Activated CD4-positive, alpha-beta T cell treated with anti-CD3 and anti-CD28 coated beads for 4 hours (primary cell): ENCODE measurements around the gene GALNTL6.

Experiments
- DNase-seq, 2 donors: peaks; one replicate each; pipeline ENCODE4 v3.0.0-alpha.2; 2020

Gene GALNTL6

DNA sequence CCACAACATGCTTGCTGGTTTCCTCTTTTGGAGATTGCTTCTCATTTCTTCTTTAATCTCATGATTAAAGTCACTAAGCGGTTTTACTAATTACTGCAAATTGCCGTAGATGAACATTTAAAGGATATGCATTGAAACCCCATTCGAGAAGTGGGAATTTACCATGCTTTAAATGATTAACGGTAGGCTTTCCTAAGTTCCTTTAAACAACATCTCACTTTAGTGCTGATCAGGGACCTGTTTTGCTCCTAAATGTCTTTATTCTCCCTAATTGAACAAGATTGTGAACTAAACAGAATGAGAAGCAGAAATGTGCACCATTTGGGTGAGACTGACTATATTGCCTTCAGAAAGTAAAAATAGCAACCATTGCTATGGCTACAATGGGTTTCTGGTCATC is 430.3 kb downstream of the GALNTL6 start:
- DNase-seq, result no peak

GRCh38 chr4:172245516-172245915 is 432.3 kb downstream of the GALNTL6 start:
- no peak for DNase-seq

GRCh38 chr4:172253409-172253808 is 440.2 kb downstream of the GALNTL6 start:
- DNase-seq, result no peak

- no peak for DNase-seq
These were observed 443.6 kb downstream of the GALNTL6 start for GRCh38 chr4:172256820-172257219.

- DNase-seq, result no peak
These were observed 457.2 kb downstream of the GALNTL6 start for GRCh38 chr4:172270397-172270796.

DNA sequence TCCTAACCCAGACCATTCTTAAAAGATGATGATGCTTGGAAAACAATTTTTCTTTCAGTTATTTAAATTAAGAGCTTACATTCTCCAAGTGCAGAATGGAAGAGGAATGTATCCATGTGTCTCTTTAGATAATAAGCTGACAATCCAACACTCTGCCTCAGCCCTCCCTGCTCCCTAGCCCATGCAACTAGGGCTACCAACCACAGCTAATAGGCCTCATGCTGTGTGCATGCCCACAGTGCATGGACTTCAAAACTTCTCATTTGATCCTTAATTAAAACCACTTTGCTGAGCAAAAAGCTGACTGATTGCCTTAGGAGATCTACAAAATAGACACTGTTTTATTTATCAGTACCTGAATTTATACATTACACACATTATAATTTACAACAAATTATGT is 473.9 kb downstream of the GALNTL6 start:
- DNase-seq, result no peak

- DNase-seq, result no peak
These were observed 492.5 kb downstream of the GALNTL6 start for GRCh38 chr4:172305698-172306097.

DNA sequence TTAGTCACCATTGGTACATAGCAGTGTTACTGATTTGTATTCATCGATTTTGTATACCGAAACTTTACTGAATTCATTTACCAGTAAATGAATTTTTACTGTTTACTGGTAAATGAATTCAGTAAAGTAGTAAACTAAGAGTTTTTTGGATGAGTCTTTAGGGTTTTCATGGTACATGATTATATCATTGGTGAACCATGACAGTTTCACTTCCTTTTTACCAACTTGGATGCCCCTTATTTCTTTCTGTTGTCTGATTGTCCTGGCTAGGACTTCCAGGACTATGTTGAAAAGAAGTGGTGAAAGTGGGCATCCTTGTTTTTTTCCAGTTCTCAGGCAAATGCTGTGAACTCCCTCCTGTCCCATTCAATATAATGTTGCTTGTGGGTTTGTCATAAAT is 494.9 kb downstream of the GALNTL6 start:
- DNase-seq, result no peak

DNA sequence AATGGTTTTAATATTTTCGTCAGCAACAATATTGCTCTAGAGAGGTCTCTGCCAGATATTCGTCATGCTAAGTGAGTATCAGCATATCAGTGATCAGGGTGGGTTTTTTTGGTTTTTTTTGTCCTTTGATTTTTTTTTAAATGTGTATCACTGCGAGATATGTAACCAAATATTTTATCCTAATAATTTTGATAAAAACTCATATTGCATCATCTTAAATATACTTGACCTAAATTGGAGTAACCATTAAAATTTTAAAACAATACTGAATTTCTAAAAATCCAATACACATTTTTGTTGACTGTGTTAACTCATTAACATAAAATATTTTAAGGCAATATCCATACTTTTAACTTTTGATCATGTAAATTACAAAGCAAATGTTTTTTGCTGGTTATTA is 498.5 kb downstream of the GALNTL6 start:
- no peak for DNase-seq

- DNase-seq, result no peak
These were observed 510.1 kb downstream of the GALNTL6 start for GRCh38 chr4:172323288-172323687.

DNA sequence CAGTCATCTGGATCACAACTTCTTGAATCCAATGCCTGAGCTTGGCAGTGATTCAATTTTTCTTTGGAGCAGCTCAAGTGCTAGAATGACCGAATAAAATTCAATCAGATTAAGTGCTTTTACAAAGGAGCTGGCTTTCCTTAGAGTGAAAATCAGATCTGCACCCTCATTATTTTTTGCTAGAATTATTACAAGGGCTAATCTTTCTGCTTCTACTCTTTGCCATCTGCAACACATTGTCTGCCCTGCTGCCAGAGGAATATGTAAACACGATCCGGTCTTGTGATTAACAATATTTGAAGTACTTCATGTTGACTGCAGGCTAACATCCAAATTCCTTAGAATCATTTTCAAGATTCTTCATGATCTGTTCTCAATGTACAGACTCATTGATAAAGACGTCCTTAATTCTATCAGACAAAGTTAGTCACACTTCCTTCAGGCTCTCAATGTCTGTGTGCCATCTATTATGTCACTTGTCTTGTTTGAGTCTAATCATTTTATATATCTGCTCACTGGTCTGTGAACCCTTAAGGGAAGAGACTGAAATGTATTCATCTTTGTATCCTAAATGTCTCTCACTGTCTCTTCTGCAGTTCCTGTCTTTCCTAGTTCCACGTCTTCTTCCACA is 531.2 kb downstream of the GALNTL6 start:
- no peak for DNase-seq

- no peak for DNase-seq
These were observed 535.2 kb downstream of the GALNTL6 start for GRCh38 chr4:172348426-172348825.

DNA sequence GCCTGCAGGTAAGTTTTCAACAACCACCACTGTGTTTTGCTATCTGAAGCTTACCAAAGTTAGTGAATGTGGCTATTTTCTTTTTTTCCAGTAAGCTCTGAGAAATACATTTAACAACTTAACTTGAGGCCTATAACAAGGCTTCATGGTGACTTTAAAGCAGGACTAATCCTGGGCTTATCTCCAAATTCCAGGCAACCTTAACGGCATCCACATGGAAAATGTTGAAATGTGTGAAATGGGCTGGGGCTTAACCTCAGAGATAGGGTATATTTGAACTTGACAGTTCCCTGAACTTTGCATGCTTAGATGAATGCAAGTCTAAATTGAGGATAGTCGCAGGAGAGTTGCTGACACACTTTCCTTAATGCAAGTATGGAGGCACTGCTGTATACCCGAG is 539.2 kb downstream of the GALNTL6 start:
- DNase-seq, result no peak

DNA sequence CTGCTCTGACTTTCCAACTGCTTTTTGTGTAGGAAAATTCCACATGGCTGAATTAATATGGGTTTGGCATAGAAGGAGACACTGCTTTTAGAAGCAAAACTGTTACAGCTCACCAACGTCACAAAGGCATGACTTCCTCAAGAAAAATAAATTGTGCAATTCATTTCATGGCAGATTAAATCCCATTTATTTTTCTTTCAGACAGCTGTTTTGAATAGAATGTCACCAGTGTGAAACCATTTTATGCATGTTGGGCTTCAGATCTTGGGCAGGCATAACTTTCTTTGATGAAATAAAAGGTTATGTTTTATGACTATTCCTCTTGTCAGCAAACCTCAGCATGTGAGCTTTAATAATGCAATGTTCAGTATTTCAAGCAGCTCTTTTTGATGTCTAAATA is 542.8 kb downstream of the GALNTL6 start:
- DNase-seq, result no peak

DNA sequence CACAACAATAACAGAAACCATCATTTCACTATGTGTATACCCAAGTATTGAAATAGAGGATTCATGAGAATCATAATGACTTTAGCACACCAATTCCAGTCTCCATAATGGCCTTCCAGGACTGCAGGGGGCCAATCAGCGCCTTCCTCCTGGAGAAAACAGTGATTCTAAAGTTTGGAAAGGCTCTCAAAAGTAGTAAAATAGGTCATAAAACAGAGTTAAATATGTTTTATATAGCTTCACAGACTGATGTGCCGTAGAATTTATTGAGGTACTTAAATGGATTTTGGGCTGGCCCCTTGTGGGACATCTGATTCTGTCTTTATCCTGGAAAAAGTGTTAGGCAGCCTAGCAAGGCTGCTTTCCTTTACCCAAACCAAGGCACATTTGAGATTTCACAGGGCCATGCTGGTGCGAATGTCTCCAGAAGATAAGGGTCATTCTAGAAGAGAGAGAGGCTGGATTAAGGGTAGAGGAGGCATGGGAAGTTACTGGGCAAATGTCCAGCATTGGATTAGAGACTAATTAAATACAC is 543.9 kb downstream of the GALNTL6 start:
- no peak for DNase-seq

- no peak for DNase-seq
These were observed 549.4 kb downstream of the GALNTL6 start for GRCh38 chr4:172362569-172362968.

DNA sequence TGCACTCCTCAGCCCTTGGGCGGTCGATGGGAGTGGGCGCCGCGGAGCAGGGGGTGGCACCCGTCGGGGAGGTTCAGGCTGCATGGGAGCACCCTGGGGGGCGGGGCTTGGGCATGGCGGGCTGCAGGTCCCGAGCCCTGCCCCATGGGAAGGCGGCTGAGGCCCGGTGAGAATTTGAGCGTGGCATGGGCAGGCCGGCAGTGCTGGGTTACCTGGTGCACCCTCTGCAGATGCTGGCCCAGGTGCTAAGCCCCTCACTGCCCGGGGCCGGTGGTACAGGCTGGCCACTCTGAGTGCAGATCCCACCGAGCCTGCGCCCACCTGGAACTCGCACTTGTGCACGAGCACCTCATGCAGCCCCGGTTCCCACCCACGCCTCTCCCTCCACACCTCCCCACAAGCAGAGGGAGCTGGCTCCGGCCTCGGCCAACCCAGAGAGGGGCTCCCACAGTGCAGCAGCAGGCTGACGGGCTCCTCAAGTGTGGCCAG is 556.3 kb downstream of the GALNTL6 start:
- no peak for DNase-seq

DNA sequence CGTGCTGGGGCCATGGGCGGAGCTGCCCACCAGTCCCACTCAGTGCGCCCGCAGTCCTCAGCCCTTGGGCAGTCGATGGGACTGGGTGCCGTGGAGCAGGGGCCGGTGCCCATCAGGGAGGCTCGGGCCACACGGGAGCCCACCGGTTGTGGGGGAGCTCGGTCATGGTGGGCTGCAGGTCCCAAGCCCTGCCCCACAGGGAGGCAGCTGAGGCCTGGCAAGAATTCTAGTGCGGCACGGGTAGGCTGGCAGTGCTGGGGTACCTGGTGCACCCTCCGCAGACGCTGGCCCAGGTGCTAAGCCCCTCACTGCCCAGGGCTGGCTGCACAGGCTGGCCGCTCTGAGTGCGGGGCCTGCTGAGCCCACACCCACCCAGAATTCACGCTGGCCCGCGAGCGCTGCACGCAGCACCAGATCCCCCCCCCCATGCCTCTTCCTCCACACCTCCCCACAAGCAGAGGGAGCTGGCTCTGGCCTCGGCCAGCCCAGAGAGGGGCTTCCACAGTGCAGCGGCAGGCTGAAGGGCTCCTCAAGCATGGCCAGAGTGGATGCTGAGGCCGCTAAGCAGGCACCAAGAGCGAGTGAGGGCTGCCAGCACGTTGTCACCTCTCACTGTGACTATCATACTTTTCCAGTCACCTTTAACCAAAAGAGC is 564.4 kb downstream of the GALNTL6 start:
- DNase-seq, result no peak

- no peak for DNase-seq
These were observed 566.6 kb downstream of the GALNTL6 start for GRCh38 chr4:172379834-172380233.

DNA sequence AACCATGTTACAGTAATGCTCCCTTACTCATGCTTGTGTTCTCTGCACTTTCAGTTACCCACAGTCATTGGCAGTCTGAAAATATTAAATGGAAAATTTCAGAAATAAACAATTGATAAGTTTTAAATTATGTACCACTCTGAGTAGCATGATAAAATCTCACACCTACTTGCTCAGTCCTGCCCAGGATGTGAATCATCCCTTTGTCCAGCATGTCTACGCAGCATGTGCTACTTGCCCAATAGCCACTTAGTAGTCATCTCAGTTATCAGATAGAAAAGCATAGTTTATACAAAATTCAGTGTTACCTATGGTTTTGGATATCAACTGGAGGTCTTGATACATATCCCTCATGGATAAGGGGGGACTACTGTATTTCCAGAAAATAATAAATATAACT is 577.1 kb downstream of the GALNTL6 start:
- DNase-seq, result no peak

GRCh38 chr4:172392741-172393140 is 579.5 kb downstream of the GALNTL6 start:
- DNase-seq, result no peak

DNA sequence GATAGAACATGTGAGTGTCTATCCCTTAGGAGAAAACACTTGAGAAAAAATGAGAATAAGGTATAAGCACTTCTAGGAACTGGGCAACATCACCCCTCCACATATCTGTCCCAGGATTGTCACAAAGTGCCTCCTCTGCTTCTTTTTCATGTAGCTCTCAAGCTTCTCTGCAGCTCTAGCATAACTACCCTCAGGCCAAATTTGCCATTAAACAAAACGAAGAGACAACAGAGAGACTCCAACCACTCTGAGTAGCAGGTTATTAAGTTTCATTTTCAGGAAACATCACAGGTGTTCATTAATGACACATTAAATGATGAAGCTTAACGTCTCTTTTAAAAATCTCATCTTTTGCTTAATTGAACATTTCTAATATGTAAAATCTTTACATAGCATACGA is 580.0 kb downstream of the GALNTL6 start:
- DNase-seq, result no peak

GRCh38 chr4:172404676-172405075 is 591.5 kb downstream of the GALNTL6 start:
- DNase-seq, result no peak

- no peak for DNase-seq
These were observed 597.2 kb downstream of the GALNTL6 start for GRCh38 chr4:172410363-172410762.

DNA sequence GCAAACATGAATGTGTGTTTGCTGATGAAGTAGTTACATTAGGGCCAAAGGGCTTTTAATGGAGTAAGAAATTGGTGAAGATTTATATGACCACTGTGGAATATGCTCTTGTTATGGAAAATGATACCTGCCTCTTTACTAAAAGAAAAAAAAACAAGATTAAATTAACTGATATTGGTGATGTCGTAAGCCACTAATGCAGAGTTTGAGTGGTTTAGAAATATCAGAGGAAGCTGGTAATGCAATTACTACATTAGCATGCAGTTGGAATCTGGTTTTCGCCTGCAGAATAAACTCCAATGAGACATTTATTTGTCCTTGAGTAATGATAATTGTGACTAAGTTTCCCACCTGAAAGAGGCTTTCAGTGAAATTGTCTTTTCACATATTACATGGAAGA is 597.9 kb downstream of the GALNTL6 start:
- no peak for DNase-seq
